ENCODE results near the gene CHCT1. TPM values are rescaled to one million over a fixed set of nuclear protein-coding genes. Genes with fewer than 3 reads are reported as not detected.

The CHCT1 gene
- total and polyA plus RNA-seq, 2 donors (not counting 3 experiments of a cell fraction or from before 2014, with no cell fraction given): not detected

GRCh38 chr17:60472449-60472848 is 50.2 kb downstream of the CHCT1 start:
- no peak for DNase-seq (ENCODE audit: low read depth, low spot score)
- POLR2A ChIA-PET: no interaction called here

More at GRCh38 chr17:60472449-60472848, 50.2 kb downstream of the CHCT1 start:
- no peak overlapping the region for H3K9ac ChIP-seq (replicated peaks; ENCODE audit: extremely low read depth, insufficient read depth, low read length)
- H3K79me2 ChIP-seq (ENCODE audit: control insufficient read depth, insufficient read depth, low read length): no peaks in the 10 kb centered on the region
- no peaks in the 10 kb centered on the region for H3K9me1 ChIP-seq (replicated peaks; ENCODE audit: control insufficient read depth, extremely low read depth, insufficient read depth, low read length)
- H4K20me1 ChIP-seq (replicated peaks; ENCODE audit: control insufficient read depth, extremely low read depth, insufficient read depth, low read length): no peaks in the 10 kb centered on the region
- CTCF ChIA-PET: interaction anchor here (0.5 kb wide), 1 partner anchor 533 kb away, joined by 3 read pairs; no protein-coding TSS in a partner anchor
- no peak overlapping the region for H3K4me2 ChIP-seq (ENCODE audit: insufficient read depth, low read length)
- BruUV-seq (replicated peaks): no TSS peak
- peaks cover 27% of the 10 kb centered on the region for H3K4me1 ChIP-seq (ENCODE audit: control insufficient read depth, extremely low read depth, insufficient read depth, low read length)
- H3K36me3 ChIP-seq (ENCODE audit: control insufficient read depth in 2 of 2, extremely low read depth in 1 of 2, insufficient read depth in 2 of 2, low read length in 2 of 2): peaks cover 0 to 5% of the 10 kb centered on the region in 2 experiments
- no peak overlapping the region for H2AFZ ChIP-seq (ENCODE audit: low read depth, low read length)
- TF ChIP-seq POLR2A (IDR thresholded peaks at IDR 0.05; ENCODE audit: low read depth, low read length) (no peak), MAX (IDR thresholded peaks at IDR 0.05; ENCODE audit: insufficient read depth, insufficient read length) (no peak), FOS (IDR thresholded peaks at IDR 0.05; ENCODE audit: borderline replicate concordance, insufficient read depth, low read length) (no peak), EZH2 (IDR thresholded peaks at IDR 0.05; ENCODE audit: borderline replicate concordance, low read depth, low read length, severe bottlenecking) (no peak), POLR2AphosphoS5 (IDR thresholded peaks at IDR 0.05; ENCODE audit: insufficient read depth, low read depth, low read length) (no peak), CTCF (IDR thresholded peaks at IDR 0.05; ENCODE audit: extremely low read depth in 1 of 2, insufficient read depth in 1 of 2, low read depth in 1 of 2, low read length in 2 of 2) (no peak)
- no peak overlapping the region for H3K27ac ChIP-seq (ENCODE audit: insufficient read depth, low read depth, low read length)
- dilution Hi-C loops (cut with MboI; ENCODE audit: extremely low pct_ligation_motif_present, low sequenced_read_pairs): no loop called here
- no peaks in the 10 kb centered on the region for H3K9me3 ChIP-seq (replicated peaks; ENCODE audit: control insufficient read depth, insufficient read depth, low read length)
- no peak for FAIRE-seq
- H3K27me3 ChIP-seq (ENCODE audit: control insufficient read depth in 2 of 2, insufficient read depth in 2 of 2, low read length in 2 of 2): no peaks in the 10 kb centered on the region
- no peak overlapping the region for H3K4me3 ChIP-seq (replicated peaks in 1 of 3; ENCODE audit: insufficient read depth in 1 of 3, low read depth in 1 of 3, low read length in 3 of 3)
- intact Hi-C loops (cut with micrococcal nuclease): no loop called here
